ENCODE results near the gene DOCK1.
"Not testable (repeated sequence)": the region's sequence is repeated elsewhere in the genome, so short reads cannot be mapped to it uniquely, and the experiment has no call there.

Gene DOCK1

DNA sequence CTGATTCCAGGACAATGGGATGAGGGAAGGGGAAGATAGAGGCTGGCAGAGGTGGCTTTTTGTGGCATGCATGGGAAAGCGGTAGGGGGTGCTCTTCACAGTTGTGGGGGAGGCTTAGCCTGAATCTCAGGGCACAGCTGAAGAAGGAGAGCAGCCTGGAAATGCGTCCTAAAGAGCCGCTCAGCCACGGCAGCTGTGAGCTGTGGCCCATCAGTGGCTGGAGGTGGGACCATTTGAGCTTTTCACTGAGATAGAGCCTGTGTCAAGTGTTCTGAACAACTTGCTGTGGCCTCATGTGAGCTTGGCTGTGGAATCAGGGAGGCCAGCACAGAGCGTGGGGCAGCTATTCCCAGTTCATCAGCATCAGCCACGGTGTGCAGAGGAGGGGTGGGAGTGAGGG lies 391.5 kb downstream of the DOCK1 start:
- Histone ChIP-seq H3K36me3 (ENCODE audit: control insufficient read depth, insufficient read depth, low read length) (no peaks in the 10 kb centered on the region), H3K9ac (ENCODE audit: low read length) (no peak overlapping the region), H3K27me3 (ENCODE audit: control insufficient read depth, insufficient read depth, low read length) (no peaks in the 10 kb centered on the region), H3K9me3 (ENCODE audit: control insufficient read depth, low read length) (no peaks in the 10 kb centered on the region), H3K4me1 (ENCODE audit: control insufficient read depth, insufficient read depth, low read length) (peaks cover 25% of the 10 kb centered on the region), H3K4me3 (ENCODE audit: low read length) (no peak overlapping the region)

DNA sequence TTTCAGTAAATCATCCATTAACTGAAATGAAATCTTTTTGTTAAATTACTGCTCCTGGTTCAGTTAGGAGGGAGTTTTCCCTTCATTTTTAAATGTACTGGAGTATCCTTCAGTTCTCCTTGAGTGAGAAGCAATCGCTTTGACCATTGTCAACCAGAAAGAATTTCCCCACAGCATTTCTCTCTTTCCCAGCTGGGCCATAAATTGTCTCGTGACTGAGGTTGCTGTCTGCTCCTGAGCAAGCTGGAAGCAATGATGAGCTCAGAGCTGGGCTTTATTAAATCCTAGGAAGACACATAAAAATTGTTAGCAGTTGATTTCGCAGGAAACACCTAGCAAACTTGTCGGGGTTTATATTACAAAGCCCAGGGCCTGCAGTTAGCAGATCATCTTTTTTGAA lies 393.2 kb downstream of the DOCK1 start:
- no peak overlapping the region for H3K9ac ChIP-seq (ENCODE audit: low read length)
- no peaks in the 10 kb centered on the region for H3K9me3 ChIP-seq (ENCODE audit: control insufficient read depth, low read length)
- peaks cover 29% of the 10 kb centered on the region for H3K4me1 ChIP-seq (ENCODE audit: control insufficient read depth, insufficient read depth, low read length)
- H3K27me3 ChIP-seq (ENCODE audit: control insufficient read depth, insufficient read depth, low read length): no peaks in the 10 kb centered on the region
- H3K36me3 ChIP-seq (ENCODE audit: control insufficient read depth, insufficient read depth, low read length): no peaks in the 10 kb centered on the region
- no peak overlapping the region for H3K4me3 ChIP-seq (ENCODE audit: low read length)

DNA sequence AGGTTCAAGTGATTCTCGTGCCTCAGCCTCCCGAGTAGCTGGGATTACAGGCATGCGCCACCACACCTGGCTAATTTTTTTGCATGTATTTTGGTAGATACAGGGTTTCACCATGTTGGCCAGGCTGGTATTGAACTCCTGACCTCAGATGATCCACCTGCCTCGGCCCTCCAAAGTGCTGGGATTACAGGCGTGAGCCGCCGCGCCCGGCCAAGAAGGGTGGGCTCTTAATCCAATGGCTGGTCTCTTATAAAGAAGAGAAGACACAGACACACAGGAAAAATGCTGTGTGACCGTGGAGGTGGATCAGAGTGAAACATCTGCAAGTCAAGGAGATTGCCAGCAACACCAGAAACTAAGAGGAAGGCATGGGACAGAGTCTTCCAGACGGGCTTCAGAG lies 394.0 kb downstream of the DOCK1 start:
- not testable (repeated sequence) for H3K4me3 ChIP-seq (ENCODE audit: low read length); H3K27me3 ChIP-seq (ENCODE audit: control insufficient read depth, insufficient read depth, low read length); H3K9me3 ChIP-seq (ENCODE audit: control insufficient read depth, low read length); H3K36me3 ChIP-seq (ENCODE audit: control insufficient read depth, insufficient read depth, low read length); H3K9ac ChIP-seq (ENCODE audit: low read length)
- peaks cover 29% of the 10 kb centered on the region for H3K4me1 ChIP-seq (ENCODE audit: control insufficient read depth, insufficient read depth, low read length)

DNA sequence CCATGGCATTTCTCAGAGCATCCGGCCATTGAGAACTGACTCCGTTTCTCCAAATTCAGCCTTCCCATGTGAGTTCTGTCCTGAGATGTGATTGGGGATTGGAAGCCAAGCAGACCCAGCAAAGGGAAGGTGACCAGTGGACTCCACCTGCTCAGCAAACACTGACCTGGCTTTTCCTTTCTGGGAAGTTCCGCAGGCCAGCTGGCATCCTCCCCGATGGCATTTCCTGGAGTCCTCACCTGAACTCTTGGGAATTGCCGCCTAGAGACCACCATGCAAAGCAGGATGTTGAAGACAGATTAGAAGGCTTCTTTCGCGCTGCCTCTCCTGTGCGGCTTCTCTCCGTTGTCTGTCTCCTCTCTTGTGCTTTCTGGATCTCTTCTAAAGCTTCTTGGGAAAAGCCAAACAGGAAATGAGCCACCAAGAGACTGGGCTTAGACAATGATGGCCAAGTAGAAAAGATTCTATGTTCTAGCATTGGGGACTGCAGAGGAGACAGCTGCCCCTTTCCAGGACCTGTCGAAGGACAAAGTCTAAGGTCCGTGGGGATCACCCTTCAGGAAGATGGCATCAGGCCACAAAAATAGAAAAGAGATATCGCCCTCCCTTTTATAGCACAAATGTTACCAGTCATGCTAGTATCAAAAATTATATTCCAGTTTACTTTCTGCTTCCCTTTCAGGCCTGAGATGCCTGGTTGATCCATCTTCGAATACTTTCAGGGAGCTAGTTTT lies 394.9 kb downstream of the DOCK1 start:
- no peaks in the 10 kb centered on the region for H3K9me3 ChIP-seq (ENCODE audit: control insufficient read depth, low read length)
- no peaks in the 10 kb centered on the region for H3K27me3 ChIP-seq (ENCODE audit: control insufficient read depth, insufficient read depth, low read length)
- H3K36me3 ChIP-seq (ENCODE audit: control insufficient read depth, insufficient read depth, low read length): no peaks in the 10 kb centered on the region
- no peak overlapping the region for H3K9ac ChIP-seq (ENCODE audit: low read length)
- peaks cover 26% of the 10 kb centered on the region for H3K4me1 ChIP-seq (ENCODE audit: control insufficient read depth, insufficient read depth, low read length)
- H3K4me3 ChIP-seq (ENCODE audit: low read length): no peak overlapping the region

DNA sequence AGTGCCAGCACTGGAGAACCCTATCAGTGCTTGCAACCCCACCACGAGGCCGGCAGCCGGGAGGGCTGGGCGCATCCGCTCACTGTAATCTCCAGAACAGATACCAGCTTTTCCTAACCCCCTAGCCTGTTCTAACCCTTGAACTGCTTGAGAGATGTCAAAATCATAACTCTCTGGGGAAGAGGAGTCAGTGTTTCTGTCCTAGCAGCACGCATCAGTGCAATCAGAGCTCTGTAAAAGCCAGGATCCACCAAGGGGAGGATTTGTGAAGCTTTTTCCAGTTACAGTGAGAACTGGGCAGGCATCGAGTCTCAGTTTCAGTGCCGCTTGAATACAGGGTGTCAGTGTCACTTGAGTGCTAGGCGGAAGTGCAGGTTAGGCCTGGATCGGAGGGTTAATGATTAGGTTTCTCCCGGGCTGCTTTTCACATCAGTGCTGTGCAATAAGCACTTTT lies 395.7 kb downstream of the DOCK1 start:
- peak overlapping the region; percentile 10 for H3K9ac ChIP-seq (ENCODE audit: low read length)
- H3K4me3 ChIP-seq (ENCODE audit: low read length): no peak overlapping the region
- H3K36me3 ChIP-seq (ENCODE audit: control insufficient read depth, insufficient read depth, low read length): no peaks in the 10 kb centered on the region
- H3K27me3 ChIP-seq (ENCODE audit: control insufficient read depth, insufficient read depth, low read length): no peaks in the 10 kb centered on the region
- no peaks in the 10 kb centered on the region for H3K9me3 ChIP-seq (ENCODE audit: control insufficient read depth, low read length)
- H3K4me1 ChIP-seq (ENCODE audit: control insufficient read depth, insufficient read depth, low read length): peaks cover 21% of the 10 kb centered on the region

DNA sequence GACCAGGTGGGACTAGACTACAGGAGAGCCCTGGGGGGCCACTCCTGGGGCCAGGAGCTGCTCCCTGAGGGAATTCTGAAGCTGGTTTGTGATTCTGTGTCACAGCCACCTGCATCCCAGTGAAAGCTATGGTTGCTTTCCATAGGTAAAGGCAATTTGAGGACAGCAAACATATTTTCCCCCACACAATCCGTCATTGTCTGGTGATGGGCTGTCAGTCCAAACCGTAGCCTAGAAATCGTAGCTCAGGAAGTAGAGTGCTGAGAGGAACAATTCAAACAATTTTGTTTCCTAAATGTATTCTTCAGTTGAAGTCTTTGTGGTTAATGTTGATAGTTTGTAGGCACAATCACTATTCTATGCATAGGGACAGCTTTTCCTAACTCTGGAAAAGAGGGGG lies 397.1 kb downstream of the DOCK1 start:
- no peak overlapping the region for H3K4me3 ChIP-seq (ENCODE audit: low read length)
- no peaks in the 10 kb centered on the region for H3K9me3 ChIP-seq (ENCODE audit: control insufficient read depth, low read length)
- H3K36me3 ChIP-seq (ENCODE audit: control insufficient read depth, insufficient read depth, low read length): no peaks in the 10 kb centered on the region
- peaks cover 21% of the 10 kb centered on the region for H3K4me1 ChIP-seq (ENCODE audit: control insufficient read depth, insufficient read depth, low read length)
- H3K27me3 ChIP-seq (ENCODE audit: control insufficient read depth, insufficient read depth, low read length): no peaks in the 10 kb centered on the region
- H3K9ac ChIP-seq (ENCODE audit: low read length): no peak overlapping the region

DNA sequence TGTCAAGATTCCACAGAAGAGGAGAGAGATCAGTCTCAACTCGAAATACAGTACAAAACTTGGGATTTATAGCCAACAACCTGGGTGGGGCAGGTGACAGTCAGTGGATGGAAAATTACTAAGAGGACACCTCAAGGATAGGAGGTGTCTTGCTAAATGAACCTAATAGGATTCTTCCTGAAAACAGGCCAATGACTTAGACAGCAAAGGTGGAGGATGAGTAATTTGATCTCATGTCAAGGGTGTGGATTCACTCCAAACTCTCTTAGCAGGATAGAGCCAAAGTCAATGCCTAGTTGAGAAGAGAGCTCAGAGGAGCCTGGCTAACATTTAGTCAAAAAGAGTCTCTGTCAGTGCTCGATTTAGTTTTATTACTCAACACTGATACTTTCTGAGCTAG lies 397.9 kb downstream of the DOCK1 start:
- H3K27me3 ChIP-seq (ENCODE audit: control insufficient read depth, insufficient read depth, low read length): no peaks in the 10 kb centered on the region
- no peaks in the 10 kb centered on the region for H3K36me3 ChIP-seq (ENCODE audit: control insufficient read depth, insufficient read depth, low read length)
- H3K4me1 ChIP-seq (ENCODE audit: control insufficient read depth, insufficient read depth, low read length): peaks cover 21% of the 10 kb centered on the region
- no peak overlapping the region for H3K9ac ChIP-seq (ENCODE audit: low read length)
- H3K9me3 ChIP-seq (ENCODE audit: control insufficient read depth, low read length): no peaks in the 10 kb centered on the region
- no peak overlapping the region for H3K4me3 ChIP-seq (ENCODE audit: low read length)

DNA sequence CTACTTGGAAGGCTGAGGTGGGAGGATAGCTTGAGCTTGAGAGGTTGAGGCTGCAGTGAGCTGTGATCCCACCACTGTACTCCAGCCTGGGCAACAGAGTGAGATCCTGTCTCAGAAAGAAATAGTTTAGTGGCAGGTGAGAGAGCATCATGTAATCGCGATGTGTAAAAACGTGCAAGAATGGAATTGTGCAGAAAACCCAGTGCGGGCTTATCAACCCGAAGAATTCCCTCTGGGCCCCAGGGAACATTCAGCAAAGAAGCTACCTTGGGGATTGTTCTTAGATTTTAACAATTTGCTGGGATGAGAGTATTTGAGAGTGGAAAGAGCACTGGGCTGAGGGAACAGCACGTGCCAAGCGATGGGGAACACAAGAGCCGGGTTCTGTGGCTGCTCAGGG lies 398.5 kb downstream of the DOCK1 start:
- no peaks in the 10 kb centered on the region for H3K9me3 ChIP-seq (ENCODE audit: control insufficient read depth, low read length)
- H3K4me3 ChIP-seq (ENCODE audit: low read length): no peak overlapping the region
- no peaks in the 10 kb centered on the region for H3K27me3 ChIP-seq (ENCODE audit: control insufficient read depth, insufficient read depth, low read length)

DNA sequence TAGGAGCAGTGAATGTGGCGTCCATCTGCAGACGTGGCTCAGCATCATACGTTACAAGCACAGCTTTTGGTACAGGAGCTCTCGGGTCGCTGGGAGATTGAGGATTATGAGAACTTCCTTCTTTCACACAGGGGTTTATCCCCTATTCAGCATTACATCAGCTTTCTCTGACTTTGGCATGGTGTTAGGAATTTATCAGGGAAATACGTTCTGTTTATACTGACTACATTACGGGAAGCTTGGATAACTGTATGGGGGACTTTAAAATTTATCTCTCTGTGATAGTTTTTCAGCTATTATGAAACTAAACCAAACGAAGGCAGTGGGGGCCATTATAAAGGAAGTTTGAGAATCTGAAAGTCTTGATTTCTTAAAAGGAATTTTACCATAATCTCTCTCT lies 401.3 kb downstream of the DOCK1 start:
- H3K9me3 ChIP-seq (ENCODE audit: control insufficient read depth, low read length): no peaks in the 10 kb centered on the region
- H3K4me3 ChIP-seq (ENCODE audit: low read length): no peak overlapping the region
- H3K4me1 ChIP-seq (ENCODE audit: control insufficient read depth, insufficient read depth, low read length): peaks cover 9% of the 10 kb centered on the region
- H3K36me3 ChIP-seq (ENCODE audit: control insufficient read depth, insufficient read depth, low read length): no peaks in the 10 kb centered on the region
- H3K9ac ChIP-seq (ENCODE audit: low read length): no peak overlapping the region
- no peaks in the 10 kb centered on the region for H3K27me3 ChIP-seq (ENCODE audit: control insufficient read depth, insufficient read depth, low read length)

More for the DNA sequence above, 398.5 kb downstream of the DOCK1 start:
- Histone ChIP-seq H3K4me1 (ENCODE audit: control insufficient read depth, insufficient read depth, low read length) (peaks cover 21% of the 10 kb centered on the region), H3K9ac (ENCODE audit: low read length) (no peak overlapping the region), H3K36me3 (ENCODE audit: control insufficient read depth, insufficient read depth, low read length) (no peaks in the 10 kb centered on the region)

DNA sequence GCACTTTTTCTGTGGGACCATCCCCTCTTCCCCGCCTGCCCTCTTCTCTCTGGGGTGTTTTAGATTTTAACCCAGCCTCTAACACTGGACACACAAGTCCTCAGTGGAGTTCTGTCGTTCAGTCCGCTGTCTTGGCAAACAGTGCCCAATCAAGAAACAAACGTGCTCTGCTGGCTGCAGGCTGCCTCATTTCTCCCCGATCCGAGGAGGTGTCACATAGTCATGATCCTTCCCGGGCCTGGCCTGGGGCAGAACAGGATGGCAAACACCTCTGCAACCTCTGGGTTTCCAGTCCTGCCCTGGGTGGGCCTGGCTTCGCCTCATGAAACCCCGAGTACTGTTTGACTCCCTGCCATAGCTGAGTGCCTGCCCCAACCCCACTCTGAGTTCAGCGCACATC lies 402.1 kb downstream of the DOCK1 start:
- H3K36me3 ChIP-seq (ENCODE audit: control insufficient read depth, insufficient read depth, low read length): no peaks in the 10 kb centered on the region
- H3K27me3 ChIP-seq (ENCODE audit: control insufficient read depth, insufficient read depth, low read length): no peaks in the 10 kb centered on the region
- no peaks in the 10 kb centered on the region for H3K9me3 ChIP-seq (ENCODE audit: control insufficient read depth, low read length)
- H3K9ac ChIP-seq (ENCODE audit: low read length): no peak overlapping the region
- no peak overlapping the region for H3K4me3 ChIP-seq (ENCODE audit: low read length)
- H3K4me1 ChIP-seq (ENCODE audit: control insufficient read depth, insufficient read depth, low read length): peaks cover 6% of the 10 kb centered on the region

DNA sequence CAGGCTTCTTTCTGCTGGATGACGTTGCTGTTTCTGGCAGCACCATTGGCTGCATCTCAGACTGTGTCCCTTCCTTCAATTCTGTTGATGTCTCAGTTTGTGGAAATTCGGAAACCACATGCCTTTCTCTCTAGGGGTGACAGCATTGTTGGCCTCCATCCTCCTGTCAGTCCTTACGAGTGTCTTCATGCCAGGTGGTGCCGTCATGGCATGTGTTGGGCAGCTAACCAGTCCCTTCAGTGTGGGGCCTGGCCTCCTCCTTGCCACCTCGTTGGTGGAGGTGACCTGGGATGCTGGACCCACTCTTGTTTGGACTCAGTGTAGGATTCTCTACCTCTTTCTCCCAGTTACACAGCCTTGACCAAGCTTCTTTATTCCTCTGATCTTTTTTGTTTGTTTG lies 402.8 kb downstream of the DOCK1 start:
- H3K9me3 ChIP-seq (ENCODE audit: control insufficient read depth, low read length): no peaks in the 10 kb centered on the region
- H3K4me1 ChIP-seq (ENCODE audit: control insufficient read depth, insufficient read depth, low read length): peaks cover 6% of the 10 kb centered on the region
- no peaks in the 10 kb centered on the region for H3K27me3 ChIP-seq (ENCODE audit: control insufficient read depth, insufficient read depth, low read length)
- H3K36me3 ChIP-seq (ENCODE audit: control insufficient read depth, insufficient read depth, low read length): no peaks in the 10 kb centered on the region
- H3K4me3 ChIP-seq (ENCODE audit: low read length): no peak overlapping the region
- no peak overlapping the region for H3K9ac ChIP-seq (ENCODE audit: low read length)

DNA sequence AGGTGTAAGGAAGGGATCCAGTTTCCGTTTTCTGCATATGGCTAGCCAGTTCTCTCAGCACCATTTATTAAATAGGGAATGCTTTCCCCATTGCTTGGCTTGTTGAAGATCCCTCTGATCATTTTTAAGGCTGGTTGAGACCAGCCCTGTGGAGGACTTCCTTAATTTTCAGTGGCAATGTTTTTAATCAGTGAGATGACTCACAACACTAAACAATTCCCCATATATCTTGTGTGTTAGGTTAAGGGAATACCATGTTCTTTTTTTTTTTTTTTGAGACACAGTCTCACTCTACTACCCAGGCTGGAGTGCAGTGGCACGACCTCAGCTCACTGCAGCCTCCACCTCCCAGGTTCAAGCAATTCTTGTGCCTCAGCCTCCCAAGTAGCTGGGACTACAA lies 404.4 kb downstream of the DOCK1 start:
- H3K9me3 ChIP-seq (ENCODE audit: control insufficient read depth, low read length); H3K4me3 ChIP-seq (ENCODE audit: low read length); H3K9ac ChIP-seq (ENCODE audit: low read length); H3K36me3 ChIP-seq (ENCODE audit: control insufficient read depth, insufficient read depth, low read length); H3K27me3 ChIP-seq (ENCODE audit: control insufficient read depth, insufficient read depth, low read length); H3K4me1 ChIP-seq (ENCODE audit: control insufficient read depth, insufficient read depth, low read length): not testable (repeated sequence)

DNA sequence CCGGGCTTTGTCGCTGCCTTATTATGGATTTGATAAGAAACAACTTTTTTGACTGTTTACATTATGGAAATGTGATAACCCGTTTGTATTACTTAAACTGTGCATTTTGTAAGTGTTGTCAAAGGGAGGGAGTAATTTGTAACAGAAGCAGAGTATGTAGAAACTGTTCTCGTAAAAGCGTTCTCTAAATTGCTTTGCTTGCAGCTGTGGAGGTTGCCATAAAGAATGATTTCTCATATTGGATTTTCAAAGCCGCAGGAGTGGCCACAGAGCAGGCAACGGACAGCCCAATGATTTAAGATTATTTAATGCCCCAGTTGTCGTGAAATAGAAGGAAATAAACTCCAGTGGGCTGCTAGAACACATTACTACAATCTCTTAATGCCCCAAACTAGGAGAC lies 405.2 kb downstream of the DOCK1 start:
- no peaks in the 10 kb centered on the region for H3K27me3 ChIP-seq (ENCODE audit: control insufficient read depth, insufficient read depth, low read length)
- H3K9ac ChIP-seq (ENCODE audit: low read length): no peak overlapping the region
- peaks cover 6% of the 10 kb centered on the region for H3K4me1 ChIP-seq (ENCODE audit: control insufficient read depth, insufficient read depth, low read length)
- H3K9me3 ChIP-seq (ENCODE audit: control insufficient read depth, low read length): no peaks in the 10 kb centered on the region
- H3K4me3 ChIP-seq (ENCODE audit: low read length): no peak overlapping the region
- no peaks in the 10 kb centered on the region for H3K36me3 ChIP-seq (ENCODE audit: control insufficient read depth, insufficient read depth, low read length)
